K562 treated with DMSO at 1 percent for 12 hours (cell line): ENCODE measurements around the gene PBX1. TPM values are rescaled to one million over a fixed set of nuclear protein-coding genes. Genes with fewer than 3 reads are reported as not detected.

ENCODE experiments used
- total RNA-seq: library from RNA; unstranded; fragments of 300-600 nt; gene quantifications from 2 replicates; pipeline ENCODE4 v1.2.3, GENCODE V29; 2022; ENCODE audit not compliant: insufficient read depth

PBX1 gene
- not detected in 2 replicates for total RNA-seq

GRCh38 chr1:164558461-164559341 lies at the start of gene PBX1:
PBX1 (plus strand) TSS chr1:164559184.

